Activated CD4-positive, alpha-beta T cell treated with anti-CD3 and anti-CD28 coated beads for 48 hours (primary cell): ENCODE data around the gene HAUS6.
"Not testable (repeated sequence)": the region's sequence is repeated elsewhere in the genome, so short reads cannot be mapped to it uniquely, and the experiment has no call there.

Source experiments
- DNase-seq: peaks from one replicate; pipeline ENCODE4 v3.0.0-alpha.2; 2020

HAUS6 gene, protein sequence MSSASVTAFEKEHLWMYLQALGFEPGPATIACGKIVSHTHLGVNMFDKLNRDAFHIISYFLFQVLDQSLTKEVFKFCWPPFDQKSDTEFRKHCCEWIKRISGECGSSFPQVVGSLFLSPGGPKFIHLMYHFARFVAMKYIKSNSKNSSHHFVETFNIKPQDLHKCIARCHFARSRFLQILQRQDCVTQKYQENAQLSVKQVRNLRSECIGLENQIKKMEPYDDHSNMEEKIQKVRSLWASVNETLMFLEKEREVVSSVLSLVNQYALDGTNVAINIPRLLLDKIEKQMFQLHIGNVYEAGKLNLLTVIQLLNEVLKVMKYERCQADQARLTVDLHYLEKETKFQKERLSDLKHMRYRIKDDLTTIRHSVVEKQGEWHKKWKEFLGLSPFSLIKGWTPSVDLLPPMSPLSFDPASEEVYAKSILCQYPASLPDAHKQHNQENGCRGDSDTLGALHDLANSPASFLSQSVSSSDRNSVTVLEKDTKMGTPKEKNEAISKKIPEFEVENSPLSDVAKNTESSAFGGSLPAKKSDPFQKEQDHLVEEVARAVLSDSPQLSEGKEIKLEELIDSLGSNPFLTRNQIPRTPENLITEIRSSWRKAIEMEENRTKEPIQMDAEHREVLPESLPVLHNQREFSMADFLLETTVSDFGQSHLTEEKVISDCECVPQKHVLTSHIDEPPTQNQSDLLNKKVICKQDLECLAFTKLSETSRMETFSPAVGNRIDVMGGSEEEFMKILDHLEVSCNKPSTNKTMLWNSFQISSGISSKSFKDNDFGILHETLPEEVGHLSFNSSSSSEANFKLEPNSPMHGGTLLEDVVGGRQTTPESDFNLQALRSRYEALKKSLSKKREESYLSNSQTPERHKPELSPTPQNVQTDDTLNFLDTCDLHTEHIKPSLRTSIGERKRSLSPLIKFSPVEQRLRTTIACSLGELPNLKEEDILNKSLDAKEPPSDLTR

DNA sequence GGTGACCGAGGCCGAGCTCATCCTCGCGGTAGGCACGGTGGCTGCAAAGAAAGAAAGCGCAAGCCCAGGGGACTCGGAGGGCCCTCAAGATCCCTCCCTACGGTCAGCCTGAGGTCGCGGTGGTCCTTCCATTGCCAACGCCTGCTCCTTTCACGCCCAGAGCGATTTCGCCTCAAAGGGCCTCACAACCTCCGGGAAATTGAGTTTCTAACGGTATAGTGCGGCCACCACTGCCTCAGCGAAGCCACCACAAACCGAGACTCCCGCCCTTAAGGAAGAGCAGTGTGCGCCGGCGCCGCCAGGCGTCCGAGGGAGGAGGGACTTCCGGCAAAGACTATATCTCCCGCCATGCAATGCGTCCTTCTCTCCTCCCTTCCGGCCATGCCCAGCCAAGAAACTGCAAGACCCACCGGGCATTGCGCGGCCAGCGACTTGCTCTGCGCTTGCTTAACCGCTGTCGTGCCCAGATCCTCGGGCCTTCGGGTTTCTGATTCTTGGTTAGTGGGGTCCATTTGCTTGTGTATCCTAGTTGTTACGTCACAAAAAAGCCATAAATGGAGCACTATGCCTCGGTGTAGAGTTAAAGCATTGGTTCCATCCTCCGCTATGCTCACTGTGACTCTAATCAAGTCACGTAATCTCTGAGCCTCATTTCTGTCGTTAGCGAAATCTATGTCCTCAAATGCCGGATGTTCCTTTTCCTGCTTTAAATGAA is at the start of gene HAUS6:
HAUS6 (minus strand) TSS at position 274 of the 715 bp plus-strand sequence; CDS start at position 21, 253 bp downstream.
- DNase-seq: peak; percentile 90

DNA sequence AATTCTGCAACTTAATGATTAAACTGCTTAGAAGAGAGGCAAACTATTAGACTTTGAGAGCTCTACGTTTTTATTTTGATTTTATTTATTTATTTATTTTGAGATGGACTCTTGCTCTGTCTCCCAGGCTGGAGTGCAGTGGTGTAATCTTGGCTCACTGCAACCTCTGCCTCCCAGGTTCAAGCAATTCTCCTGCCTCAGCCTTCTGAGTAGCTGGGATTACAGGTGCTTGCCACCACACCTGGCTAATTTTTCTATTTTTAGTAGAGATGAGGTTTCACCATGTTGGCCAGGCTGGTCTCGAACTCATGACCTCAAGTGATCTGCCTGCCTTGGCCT is 49.4 kb upstream of the HAUS6 start:
- not testable (repeated sequence) for DNase-seq

GRCh38 chr9:19151425-19152159 is 48.9 kb upstream of the HAUS6 start:
- no peak for DNase-seq

DNA sequence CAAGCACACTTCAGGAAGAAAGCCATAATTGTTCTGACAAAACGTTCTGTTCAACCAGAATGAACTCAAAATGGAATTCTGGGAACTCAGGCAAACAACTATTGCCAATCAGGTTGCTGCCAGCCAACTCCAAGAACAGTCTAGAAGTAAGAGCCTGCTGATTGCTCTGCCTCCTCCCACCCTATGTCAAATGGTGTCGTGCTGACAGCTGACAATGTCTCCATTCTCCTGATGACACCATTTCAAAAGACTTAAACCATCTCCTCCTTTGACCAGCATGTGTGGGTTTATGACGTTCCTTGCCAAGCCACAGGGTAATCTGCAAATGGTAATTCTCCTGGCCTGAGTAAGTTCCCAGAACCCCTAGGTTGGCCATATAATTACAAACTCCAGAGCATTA is 46.5 kb upstream of the HAUS6 start:
- no peak for DNase-seq

GRCh38 chr9:19148187-19148586 is 45.5 kb upstream of the HAUS6 start:
- DNase-seq: no peak

DNA sequence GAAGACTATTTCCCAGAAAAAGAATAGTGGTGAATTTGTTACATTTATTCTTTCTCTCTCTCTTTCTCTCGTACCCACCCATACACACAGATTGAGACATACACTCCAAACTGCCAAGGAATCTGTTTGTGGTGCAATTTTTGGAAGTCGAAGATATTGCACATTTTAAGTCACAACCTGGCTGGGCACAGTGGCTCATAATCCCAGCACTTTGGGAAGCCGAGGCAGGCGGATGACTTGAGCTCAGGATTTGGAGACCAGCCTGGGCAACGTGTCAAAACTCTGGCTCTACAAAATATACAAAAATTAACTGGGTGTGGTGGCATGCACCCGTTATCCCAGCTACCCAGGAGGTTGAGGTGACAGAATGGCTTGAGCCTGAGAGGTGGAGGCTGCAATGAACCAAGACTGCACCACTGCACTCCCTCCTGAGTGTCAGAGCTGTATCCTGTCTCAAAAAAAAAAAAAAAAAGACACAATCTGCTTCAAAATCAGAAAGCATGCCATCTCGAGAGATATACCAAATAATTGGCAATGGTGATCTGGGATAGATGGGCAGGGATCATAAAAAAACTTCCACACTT is 43.8 kb upstream of the HAUS6 start:
- DNase-seq: no peak

- DNase-seq: no peak
Measured at GRCh38 chr9:19145881-19146280, 43.2 kb upstream of the HAUS6 start.

DNA sequence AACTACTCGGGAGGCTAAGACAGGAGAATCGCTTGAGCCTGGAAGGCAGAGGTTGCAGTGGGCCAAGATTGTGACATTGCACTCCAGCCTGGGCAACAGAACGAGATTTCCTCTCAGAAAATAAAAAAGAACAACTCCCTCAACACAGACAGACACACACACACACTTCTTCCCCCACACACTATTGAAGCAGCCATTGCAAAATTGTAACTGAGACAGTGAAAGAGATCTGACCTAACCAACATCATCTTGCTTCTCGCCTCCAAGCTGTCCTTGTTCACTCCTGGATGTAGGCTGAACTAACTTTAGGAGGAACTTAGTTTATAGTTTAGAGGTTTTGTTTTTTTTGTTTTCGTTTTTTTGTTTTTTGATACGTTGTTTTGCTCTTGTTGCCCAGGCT is 37.6 kb upstream of the HAUS6 start:
- no peak for DNase-seq

GRCh38 chr9:19138084-19138483 is 35.4 kb upstream of the HAUS6 start:
- DNase-seq: no peak

DNA sequence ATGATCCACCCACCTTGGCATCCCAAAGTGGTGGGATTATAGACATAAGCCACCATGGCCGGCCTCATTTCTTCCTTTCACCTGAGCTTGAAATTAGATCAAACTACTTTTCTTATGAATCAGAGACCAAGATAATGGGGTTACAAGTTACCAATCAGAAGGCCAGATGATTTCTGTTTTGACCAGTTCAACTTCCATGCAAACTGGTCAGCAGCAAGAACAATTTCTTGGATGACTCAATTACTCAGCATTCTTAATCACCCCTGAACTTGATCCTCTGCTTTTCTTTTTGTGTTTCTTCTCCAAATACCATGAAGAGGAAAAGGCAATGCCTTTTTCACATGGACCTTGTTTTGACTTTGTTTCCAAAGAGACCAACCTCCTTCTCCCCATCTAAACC is 34.6 kb upstream of the HAUS6 start:
- DNase-seq: no peak

GRCh38 chr9:19136129-19136528 is 33.4 kb upstream of the HAUS6 start:
- DNase-seq: no peak

- DNase-seq: no peak
Measured at GRCh38 chr9:19133549-19134345, 31.0 kb upstream of the HAUS6 start.

DNA sequence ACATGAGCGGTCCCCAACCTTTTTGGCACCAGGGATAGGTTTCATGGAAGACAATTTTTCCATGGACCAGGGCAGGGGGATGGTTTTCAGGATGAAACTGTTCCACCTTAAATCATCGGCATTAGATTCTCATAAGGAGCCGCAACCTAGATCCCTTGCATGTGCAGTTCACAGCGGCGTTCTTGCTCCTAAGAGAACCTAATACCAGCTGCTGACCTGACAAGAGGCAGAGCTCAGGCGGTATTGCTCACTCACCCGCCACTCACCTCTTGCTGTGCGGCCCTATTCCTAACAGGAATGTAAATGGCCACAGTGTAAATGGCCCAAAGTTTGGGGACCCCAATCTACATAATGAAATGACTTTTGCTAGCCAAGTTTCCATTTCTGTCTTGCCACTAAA is 27.7 kb upstream of the HAUS6 start:
- DNase-seq: no peak

GRCh38 chr9:19127871-19128500 is 25.3 kb upstream of the HAUS6 start:
- DNase-seq: peak; percentile 26

GRCh38 chr9:19124430-19124793 is 21.7 kb upstream of the HAUS6 start:
- DNase-seq: no peak

DNA sequence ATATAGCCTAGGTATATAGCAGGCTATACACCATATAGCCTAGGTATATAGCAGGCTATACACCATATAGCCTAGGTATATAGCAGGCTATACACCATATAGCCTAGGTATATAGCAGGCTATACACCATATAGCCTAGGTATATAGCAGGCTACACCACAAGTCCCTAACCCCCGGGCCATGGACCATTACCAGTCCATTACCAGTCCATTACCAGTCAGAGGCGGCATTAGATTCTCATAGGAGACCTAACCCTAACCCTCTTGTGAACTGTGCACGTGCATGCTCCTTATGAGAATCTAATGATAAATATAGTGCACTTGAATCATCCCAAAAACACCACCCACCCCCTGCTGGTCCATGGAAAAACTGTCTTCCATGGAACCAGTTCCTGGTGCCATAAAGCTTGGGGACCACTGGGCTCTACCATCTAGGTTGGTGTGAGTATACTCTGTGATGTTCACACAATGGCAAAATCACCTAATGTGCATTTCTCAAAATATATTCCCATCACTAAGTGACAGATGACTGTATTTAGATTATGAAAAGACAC is 19.9 kb upstream of the HAUS6 start:
- no peak for DNase-seq

- no peak for DNase-seq
Measured at GRCh38 chr9:19120877-19121276, 18.2 kb upstream of the HAUS6 start.

DNA sequence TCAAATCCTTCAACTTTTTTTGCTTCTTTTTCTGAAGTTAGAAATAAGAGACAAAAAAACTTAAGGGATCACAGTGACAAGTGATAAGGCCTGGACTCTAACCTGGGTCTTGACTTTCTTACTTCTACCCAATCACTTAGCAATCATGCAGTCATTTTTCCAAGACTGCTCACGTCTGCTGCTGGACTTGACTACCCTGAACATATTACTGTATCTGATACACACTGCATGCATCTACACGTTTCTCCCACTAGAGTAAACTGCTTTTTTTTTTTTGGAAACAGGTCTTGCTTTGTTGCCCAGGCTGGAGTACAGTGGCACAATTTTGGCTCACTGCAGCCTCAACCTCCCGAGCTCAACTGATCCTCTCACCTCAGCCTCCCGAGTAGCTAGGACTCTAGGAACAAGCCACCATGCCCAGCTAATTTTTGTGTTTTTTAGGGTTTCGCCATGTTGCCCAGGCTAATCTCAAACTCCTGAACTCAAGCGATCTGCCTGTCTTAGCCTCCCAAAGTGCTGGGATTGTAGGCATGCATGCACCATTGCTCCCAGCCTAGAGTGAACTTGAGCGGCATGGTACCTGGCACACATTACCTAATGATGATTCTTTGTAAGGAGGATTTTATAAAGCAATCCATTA is 17.2 kb upstream of the HAUS6 start:
- DNase-seq: no peak

DNA sequence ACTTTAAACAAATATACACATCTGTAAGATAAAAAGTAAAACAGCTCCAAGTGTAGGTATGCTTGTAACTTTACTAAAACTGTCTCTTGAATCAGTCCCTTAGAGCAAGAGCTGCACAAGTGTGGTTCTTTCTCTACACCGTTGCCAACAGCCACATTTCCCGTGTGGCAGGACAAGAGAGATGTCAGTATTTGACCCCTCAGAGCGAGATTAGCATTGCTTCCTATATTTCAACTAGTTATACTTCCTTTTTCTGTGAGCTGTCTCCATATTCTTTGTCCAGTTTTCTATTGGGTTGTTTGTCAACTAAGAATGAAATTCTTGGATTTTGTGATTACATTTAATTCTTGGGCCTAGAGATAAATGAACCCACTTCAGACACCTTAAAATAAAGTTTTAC is 16.5 kb upstream of the HAUS6 start:
- DNase-seq: no peak
